HS-5 (cell line): Measurements from ENCODE around the gene NKAIN2.
"Not testable (repeated sequence)": the region's sequence is repeated elsewhere in the genome, so short reads cannot be mapped to it uniquely, and the experiment has no call there.

Experiments
- DNase-seq: peaks from one replicate; pipeline ENCODE4 v3.0.0-alpha.2; 2012; ENCODE audit warnings: low read depth

Gene NKAIN2

DNA sequence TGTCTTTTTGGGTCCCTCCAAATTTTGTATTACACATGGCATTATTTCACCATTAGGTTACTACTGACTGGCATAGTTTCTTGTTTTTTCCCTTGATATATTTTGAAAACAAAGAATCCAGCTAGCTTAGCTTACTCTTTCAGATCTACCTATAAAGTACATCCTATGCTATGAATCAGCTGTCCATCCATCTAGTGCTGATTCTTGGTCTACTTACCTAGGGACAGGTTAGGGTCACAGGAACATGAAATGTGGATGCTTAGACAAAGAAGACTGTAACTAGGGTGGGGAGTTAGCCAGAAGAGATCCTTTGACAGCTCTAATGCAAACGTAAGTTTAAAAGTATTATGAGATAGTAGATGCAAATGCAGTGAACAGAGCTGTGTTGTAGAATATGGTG is 91.7 kb downstream of the NKAIN2 start:
- no peak for DNase-seq

DNA sequence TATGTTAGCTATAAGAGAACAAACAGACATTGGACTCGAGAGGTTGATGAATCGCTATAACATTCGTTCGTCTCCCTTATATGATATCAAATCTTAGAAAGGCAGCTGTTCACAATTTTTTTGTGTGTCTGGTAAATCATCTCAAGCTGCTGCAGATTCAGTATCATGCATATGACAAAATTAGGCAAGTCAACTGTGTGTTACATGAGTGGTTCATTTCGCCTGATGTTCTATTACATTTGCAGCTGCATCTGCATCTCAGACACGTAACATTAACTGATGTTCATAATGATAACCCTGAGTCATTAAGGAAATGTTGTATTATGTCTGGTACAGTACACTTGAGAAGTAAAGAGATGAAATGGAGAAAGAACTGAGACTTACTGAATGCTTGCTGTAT is 92.1 kb downstream of the NKAIN2 start:
- DNase-seq: no peak

DNA sequence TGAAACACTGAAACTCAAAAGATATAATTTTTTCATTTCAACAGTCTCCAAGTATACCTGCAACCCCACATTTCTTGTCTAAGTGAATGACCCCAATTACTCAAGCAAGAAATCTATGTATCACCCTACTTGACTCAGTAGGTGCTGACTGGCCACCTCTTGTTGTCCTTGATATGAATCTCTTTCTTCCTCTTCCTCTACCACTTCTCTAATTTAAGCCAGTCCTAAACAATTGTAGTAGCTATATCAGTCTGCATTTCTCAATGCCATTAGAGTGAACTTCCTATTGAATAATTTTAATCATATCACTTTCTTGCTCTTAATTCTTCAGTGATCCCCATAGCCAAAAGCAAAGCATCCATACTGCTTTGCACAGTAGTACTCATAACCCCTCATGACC is 93.2 kb downstream of the NKAIN2 start:
- no peak for DNase-seq

DNA sequence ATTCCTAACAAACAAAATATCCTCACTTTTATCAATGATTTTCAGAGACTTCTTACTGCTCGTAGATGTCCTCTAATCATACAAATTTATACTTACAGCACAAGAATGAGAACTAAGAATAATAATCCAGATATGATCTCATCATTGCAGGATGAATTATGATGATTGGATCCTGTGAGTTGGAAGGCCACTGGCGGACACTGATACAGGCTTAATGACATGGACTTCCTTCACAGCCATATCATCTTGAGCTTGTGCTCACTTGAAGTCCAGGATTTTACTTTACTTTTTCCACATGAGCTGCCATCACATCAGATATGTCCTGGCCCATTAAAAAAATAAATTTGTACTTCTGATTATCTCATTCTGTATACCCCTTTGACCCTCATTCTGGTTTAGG is 94.3 kb downstream of the NKAIN2 start:
- no peak for DNase-seq

DNA sequence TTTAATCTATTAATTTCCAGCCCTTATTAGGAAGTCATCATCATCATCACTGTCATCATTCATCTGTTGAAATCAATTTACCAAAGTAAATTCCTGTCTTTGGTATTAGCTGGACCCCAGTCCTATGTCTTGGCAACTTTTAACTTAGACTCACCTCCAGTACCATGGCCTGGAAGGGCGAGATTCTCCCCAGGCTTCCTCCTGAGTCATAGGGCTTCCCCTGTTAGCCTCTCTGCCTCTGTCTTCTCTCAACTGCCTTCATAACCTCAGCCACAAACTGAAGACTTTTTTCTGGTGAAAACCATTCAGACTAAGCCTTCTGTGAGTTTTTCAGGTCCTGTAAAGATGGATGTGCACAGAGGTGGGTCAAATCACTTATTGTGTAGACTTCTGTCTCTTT is 95.0 kb downstream of the NKAIN2 start:
- DNase-seq: no peak

DNA sequence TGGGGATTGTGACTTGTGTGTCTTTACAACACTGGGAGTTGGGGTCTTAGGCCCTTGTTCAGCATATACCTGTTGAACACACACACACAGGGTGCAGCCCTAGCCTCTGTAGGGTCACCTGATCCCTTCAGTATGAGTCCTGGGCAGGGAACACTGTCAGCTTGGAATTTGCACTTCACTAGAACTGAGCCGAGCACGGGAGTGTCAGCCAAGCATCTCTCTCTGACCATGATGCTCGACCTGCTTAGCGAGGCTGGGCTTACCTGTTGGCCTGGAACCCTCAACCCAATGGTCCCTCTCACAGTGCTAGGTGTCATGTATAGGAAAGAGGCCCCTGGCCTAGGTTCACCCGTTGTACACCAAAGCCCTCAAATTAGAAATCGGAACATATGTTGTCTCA is 96.1 kb downstream of the NKAIN2 start:
- no peak for DNase-seq

DNA sequence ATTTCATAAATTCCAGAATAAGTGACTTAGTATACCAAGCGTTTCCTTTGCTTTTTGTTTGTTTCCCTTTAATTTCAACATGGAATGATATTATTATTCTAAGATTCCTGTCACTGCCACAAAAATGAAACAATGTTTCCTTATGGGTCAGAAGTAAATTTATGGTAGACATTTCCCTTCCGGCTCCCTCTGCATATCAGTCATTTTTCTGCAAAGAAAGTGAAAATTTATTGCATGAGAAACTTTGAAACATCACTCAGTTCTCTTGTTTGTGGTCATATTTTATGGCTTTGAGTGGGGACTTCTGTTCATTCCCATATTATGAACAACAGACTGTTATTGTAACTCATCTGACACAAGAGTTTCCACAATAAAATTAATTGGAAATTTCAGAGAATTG is 97.8 kb downstream of the NKAIN2 start:
- no peak for DNase-seq

DNA sequence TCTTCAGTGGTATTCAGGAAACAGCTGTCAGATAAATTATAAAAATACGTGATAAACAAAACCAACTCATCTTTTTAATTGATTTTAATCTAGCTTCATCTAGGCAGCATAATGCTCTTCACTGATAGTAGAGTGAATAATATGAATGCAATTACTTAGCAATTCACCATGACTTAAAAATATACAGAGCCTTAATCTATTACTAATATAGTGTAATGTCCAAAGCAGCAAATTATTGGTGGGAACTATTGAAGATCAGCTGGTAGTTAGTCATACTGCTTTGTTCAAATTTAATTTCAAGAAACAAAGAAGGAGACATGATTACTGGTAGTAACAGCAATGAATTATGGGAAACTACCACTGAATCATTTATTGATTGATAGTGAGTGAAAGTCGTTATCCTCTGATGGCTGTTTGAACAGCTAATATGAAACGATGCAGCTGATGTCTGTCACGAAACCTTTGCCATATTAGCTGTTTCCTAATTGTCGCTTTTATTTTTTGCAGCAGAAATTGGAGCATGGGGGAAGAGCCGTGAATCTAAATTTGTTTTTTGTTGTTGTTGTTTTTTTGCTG is 99.2 kb downstream of the NKAIN2 start:
- DNase-seq: no peak

DNA sequence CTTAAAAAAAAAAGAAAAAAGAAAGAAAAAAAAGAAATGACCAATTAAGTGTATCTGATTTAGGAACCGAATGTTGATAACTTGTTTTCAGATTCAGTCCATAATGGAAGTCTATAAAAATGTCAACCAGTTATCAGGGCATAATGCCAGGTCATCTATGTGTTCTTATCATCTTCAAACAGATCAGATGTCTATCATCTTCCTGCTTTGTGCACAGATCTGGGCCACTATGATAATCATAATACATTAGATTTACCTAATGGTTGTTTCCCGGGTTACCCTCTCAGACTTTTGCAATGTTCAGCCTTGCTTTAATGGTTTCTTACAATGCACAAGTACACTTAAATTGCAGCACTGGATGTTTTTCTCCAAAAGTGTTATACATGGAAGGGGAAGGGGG is 100.6 kb downstream of the NKAIN2 start:
- DNase-seq: no peak

DNA sequence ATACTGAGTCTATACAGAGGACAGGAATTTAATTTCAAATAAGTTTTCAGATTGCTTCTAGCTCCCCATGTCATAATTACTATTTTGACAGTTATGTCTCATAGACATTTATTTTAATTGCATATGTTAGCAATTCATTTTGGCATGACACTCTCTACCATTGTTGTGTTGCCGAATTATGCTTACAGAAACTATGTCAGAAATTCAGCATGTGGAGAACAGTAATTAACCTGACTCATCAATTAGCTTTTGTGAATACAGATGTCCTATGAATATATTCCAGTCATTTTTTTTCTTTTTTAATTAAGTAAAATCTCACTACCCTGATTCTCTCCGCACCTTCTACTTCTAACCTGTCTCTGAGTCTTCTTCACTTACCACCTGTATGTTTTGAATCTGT is 105.1 kb downstream of the NKAIN2 start:
- DNase-seq: no peak

DNA sequence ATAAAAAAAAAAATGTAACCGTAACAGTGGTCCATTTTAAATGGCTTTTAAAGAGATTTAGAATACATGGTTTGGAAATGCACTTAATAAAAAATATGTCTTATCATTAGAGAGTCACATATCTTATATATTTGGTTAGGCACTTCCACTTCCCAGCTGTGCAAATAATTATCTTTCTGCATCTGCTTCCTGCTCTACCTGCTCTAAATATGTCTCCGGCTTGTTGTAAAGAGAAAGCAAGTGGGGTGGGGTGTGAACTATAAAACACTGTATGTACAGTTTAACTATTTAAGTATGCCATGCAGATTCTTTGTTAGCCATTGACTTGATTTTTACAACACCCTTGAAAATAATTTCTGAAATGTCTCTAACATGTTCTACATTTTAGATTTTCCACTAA is 106.3 kb downstream of the NKAIN2 start:
- no peak for DNase-seq

DNA sequence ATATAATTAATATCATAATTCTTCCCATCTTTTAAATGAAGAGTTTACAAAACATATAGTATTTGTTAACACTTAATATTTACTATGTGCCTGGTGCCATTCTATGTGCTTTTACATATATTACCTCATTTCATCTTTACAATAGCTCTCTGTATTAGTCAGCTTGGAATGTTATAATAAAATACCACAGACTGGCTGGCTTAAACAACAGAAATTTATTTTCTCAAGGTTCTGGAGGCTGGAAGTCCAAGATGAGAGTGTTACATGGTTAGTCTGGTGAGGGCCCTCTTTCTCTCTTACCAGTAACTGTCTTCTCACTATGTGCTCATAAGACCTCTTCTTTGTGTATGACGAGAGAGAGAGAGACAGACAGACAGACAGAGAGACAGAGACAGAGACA is 110.2 kb downstream of the NKAIN2 start:
- DNase-seq: no peak

DNA sequence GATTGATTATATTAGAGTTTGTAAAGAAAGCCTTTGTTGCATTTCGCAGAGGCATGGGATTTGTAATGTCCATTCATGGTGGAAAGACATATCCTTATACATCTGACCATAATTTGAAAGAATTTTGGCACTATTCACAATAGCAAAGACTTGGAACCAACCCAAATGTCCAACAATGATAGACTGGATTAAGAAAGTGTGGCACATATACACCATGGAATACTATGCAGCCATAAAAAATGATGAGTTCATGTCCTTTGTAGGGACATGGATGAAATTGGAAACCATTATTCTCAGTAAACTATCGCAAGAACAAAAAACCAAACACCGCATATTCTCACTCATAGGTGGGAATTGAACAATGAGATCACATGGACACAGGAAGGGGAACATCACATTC is 119.7 kb downstream of the NKAIN2 start:
- not testable (repeated sequence) for DNase-seq

DNA sequence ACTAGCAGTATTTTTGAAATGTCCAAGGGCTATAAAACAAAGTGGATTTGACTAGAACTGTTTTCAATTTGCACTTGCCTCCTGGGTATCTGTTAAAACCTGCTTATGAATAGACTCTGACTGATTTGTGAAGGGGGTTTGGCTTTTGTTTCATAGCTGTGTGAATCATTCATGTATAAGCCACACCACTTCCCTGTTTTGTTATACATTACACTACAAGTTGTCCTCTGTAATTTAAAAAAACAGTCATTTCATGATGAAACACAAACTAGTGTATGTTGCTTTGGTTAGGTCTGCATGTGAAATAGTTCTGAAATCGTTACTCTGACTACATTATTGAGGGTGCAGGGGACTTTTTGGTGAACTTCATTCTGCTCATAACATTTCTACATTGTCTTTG is 121.7 kb downstream of the NKAIN2 start:
- no peak for DNase-seq

DNA sequence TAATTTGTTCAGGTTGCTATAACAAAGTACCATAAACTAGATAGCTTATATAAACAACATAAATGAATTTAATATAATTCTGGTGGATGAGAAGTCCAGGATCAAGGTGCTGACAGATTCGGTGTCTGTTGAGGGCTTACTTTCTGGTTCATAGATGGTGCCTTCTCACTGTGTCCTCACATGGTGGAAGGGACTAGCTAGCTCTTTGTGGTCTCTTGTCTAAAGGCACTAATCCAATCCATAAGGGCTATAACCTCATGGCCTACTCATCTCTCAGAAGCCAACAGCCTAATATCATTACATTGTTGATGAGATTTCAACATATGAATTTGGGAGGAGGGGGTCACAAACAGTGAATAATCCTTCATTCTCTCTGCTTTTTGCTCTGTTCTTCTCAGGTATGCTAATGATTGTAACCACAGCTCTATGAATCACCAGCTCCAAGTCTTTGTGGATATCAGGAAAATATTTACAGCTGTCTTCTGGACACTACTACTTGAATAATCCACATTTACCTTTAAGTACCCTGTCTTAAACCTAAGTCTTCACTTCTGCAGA is 122.3 kb downstream of the NKAIN2 start:
- no peak for DNase-seq

DNA sequence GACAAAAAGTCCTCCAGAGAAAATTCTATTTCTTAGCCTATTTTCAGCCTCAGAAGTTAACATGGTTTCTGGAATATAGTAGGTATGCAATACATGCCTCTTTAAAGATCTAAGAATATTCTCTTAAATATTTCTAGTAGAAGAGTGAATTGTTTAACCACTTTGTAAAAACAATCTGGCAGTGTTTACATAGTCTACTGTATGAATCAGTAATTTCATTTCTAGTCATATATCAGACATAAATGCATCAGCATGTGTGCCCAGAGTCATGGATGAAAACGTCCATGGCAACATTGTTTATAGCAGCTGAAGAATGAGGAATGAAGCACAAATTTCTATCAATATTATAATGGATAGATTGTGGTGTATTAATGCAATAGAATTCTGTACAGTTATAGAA is 124.9 kb downstream of the NKAIN2 start:
- DNase-seq: no peak

DNA sequence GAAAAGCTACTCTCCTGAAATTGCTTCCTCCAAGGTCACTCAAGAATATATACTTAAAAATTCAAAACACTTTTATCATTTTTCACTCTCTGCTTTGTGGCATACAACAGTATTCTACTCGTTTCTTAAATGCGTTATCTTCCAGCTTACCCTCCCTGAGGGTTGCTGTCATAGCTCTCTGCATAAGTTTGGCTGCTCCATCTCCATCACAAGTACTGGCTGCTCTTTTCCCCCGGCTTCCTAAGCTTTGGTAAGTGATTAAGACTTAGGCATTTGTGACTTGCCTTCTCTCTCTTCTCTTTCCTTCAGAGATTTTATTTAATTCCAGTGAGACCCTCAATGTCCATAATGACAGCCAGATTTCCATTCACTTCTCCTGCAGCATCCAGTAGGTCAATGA is 128.3 kb downstream of the NKAIN2 start:
- no peak for DNase-seq

DNA sequence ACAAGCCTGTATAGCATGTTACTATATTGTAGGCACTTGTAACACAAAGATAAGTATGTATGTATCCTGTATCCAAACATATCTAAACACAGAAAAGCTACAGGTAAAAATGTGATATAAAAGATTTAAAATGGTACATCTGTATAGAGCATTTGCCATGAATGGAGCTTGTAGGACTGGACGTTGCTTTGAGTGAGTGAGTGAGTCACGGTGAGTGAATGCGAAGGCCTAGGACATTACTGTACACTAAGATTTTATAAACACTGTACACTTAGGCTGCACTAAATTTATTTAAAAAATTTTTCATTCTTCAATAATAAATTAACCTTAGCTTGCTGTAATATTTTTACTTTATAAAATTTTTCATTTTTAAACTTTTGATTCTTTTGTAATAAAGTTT is 136.9 kb downstream of the NKAIN2 start:
- DNase-seq: no peak

DNA sequence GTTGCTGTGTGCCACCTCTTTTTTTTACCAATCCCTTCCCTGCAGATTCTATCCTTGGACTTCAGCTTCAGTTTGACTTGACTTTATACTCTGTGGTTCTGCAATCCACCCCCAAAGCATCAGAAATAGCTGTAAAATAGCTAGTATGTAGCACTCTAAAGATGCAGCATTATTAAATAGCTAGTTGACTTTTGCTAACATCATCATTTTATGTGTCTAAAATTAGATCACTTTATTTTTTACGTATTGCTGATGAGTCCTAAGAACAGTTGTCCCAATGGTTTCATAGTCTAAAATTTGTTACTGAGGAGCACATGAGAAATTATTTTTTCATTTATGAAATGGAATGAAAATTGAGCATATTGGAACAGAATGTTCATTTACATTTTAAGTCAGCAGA is 138.2 kb downstream of the NKAIN2 start:
- no peak for DNase-seq

DNA sequence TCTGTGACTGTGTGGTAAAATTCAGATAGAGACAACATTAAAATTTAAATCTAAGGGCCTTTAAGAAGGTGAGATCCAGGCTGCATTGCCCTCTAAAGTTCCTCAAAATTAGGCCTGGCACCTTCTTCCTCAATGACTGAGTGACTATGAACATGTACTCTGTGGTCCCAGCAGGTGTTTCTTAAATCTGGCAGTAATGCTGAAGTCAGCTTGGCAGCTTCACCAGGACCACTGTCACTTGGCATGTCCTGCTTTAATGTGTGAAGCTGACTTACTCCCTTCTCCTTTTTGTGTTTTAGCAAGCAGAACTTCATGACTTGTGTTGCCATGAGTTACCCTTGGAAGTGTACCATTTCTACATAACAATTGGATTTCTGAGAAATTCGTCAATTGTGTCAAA is 141.7 kb downstream of the NKAIN2 start:
- DNase-seq: no peak

DNA sequence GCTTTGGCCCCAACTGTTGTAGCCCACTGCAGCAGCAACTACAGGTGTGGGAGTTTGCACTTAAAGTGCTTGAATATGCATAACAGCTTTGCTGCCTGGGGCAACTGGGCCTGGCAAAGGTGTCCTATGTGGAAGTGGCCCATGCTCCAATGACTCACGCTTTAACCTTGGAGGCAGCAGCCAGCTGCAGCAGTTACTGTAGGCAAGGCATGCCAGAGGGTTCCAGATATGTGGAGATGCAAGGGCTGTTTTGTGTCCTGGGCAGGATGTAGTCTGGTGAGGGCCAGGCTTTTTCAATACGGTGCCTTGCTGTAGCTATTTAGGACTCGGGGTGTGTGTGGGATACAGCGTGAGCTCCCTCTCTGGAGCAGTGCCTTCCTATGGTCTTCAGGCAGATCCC is 150.3 kb downstream of the NKAIN2 start:
- DNase-seq: no peak

DNA sequence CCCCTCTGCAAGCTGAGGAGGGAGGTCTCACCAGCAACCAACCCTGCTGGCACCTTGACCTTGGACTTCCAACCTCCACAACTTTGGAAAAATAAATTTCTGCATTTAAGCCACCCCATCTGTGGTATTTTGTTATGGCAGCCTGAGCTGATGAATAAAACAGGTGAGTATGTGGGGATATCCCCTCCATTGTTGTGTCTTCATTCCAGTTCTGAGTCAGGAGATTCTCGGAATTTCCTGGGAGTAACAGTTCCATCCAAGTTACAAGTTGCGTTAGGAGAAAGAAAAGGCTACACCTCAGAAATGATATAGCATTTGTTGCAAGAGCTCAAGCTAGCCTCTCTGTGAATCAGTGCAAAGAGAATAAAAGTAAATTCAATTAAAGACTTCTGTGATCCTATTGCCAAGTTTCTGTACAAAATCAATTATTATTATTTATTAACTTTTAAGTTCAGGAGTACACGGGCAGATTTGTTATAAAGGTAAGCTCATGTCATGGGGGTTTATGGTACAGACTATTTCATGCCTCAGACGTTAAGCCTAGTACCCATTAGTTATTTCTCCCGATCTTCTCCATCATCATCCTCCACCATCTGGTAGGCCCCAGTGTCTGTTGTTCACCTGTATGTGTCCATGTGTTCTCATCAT is 153.0 kb downstream of the NKAIN2 start:
- DNase-seq: no peak

DNA sequence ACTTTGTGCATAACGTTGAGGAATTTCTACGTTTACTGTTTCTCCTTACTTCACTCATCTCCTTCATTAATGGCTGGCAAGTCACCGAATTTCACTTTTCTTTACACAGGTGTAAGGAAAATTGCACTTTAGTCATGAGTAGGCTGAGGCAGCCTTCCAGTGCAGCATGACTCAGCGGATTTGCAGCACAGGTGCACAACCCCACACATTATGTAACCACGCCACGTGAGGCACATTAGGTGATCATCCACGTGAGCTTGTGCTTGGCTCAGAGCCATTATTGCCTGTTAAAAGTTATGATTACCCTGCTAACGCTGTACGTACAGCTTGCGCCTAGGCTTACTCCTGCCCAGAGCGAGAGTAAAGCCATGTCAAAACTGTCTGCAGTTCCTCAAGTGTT is 158.8 kb downstream of the NKAIN2 start:
- DNase-seq: no peak

DNA sequence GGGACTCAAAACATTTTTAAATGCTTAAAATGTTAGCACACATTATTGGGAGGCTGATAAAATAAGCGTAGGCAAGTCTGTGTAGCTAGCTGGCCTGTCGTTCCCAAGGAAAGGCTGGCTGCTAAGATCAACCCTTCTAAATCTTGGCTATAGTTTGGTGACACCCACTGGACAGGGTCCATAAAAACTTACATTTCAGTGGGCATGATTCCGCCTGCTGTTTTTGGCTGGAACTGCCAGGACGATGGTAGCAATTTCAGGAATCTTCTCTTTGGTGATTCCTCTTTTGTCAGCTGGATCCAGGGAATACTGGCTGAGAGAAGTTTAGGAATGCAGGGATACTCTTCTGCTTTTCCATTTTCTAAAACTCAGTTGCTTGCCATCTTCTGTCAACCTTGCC is 162.2 kb downstream of the NKAIN2 start:
- DNase-seq: no peak
